ENCODE results near the gene HEATR5B.

DNA sequence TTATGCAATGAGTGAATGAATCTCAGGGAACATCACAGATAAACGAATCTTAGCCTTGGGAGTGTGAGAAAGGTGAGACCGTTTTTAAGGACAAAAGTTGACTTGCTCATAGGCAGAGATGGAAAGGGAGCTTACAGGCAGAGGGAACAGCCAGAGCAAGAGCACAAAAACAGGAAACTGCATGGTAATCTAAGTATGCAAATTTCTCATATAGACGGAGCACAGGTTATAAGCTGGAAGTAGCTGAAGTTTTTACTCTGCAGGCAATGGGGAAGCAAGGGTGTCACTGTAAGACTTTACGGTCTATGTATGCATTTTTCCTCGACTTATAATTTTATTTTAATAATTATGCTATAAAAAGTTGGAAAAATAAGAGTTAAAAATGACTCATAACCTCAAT is 73.0 kb downstream of the HEATR5B start:
- TF ChIP-seq CTCF (IDR thresholded peaks at IDR 0.05; ENCODE audit: low read depth, low read length, poor library complexity, severe bottlenecking) (no peak), EZH2phosphoT487 (IDR thresholded peaks at IDR 0.05; ENCODE audit: borderline replicate concordance, low read length) (no peak)
